ENCODE results near the gene ARHGEF39.
"Not testable (repeated sequence)": the region's sequence is repeated elsewhere in the genome, so short reads cannot be mapped to it uniquely, and the experiment has no call there.

ARHGEF39 gene

GRCh38 chr9:35616681-35617459 is 48.1 kb downstream of the ARHGEF39 start:
- peak; percentile 81 for DNase-seq

GRCh38 chr9:35615981-35616680 is 48.9 kb downstream of the ARHGEF39 start:
- DNase-seq, result no peak

- no peak for DNase-seq
These were observed 52.2 kb downstream of the ARHGEF39 start for GRCh38 chr9:35612843-35613242.

- DNase-seq, result not testable (repeated sequence)
These were observed 52.9 kb downstream of the ARHGEF39 start for GRCh38 chr9:35612066-35612465.

GRCh38 chr9:35611230-35611797 is 53.7 kb downstream of the ARHGEF39 start:
- DNase-seq, result peak; percentile 71

- no peak for DNase-seq
These were observed 55.2 kb downstream of the ARHGEF39 start for GRCh38 chr9:35609820-35610163.
